T-cell (primary cell): ENCODE measurements around the gene PSMC5. TPM values are rescaled to one million over a fixed set of nuclear protein-coding genes. Genes with fewer than 3 reads are reported as not detected.
"Not testable (repeated sequence)": the region's sequence is repeated elsewhere in the genome, so short reads cannot be mapped to it uniquely, and the experiment has no call there.

Source experiments
- ATAC-seq, 4 experiments: fragments of 200-7000 bp in 3 of 4; fragments of 150-1000 bp in 1 of 4; cut with Tn5 transposase; replicated peaks in 1 of 4; 1 replicate in 3 of 4; 2 replicates in 1 of 4; pipeline ENCODE4 v1.10.0; 2021; ENCODE audit warnings: moderate library complexity in 3 of 4, mild to moderate bottlenecking in 2 of 4, moderate number of reproducible peaks in 1 of 4
- CTCF ChIA-PET, 2 donors: fragments of 300-600 bp; sonication (Branson Sonifier 250); formaldehyde crosslinking; loops; one replicate each; lab custom pipeline; 2022; ENCODE audit warnings: antibody characterized with exemption in 2 of 2; lab: Charles Lee
- POLR2A ChIA-PET, 2 donors: fragments of 300-600 bp; sonication (Branson Sonifier 250); formaldehyde crosslinking; loops; one replicate each; lab custom pipeline; 2022; ENCODE audit warnings: antibody characterized with exemption in 2 of 2; lab: Charles Lee
- DNase-seq, 35 experiments: peaks; one replicate each; pipeline versions ENCODE4 v3.0.0 to v3.0.0-alpha.2; 2013 to 2023
- H3K27ac ChIP-seq: one replicate; pipeline ENCODE4 v1.5.1; 2013; ENCODE audit warnings: low read length
- H3K27me3 ChIP-seq, 2 experiments: replicated peaks in 1 of 2; 1 replicate in 1 of 2; 2 replicates in 1 of 2; pipeline versions ENCODE4 v1.6.1 to v1.7.0; 2013; ENCODE audit warnings: low read length in 1 of 2, mixed read lengths in 1 of 2; ENCODE audit not compliant: control insufficient read depth in 2 of 2, insufficient read depth in 2 of 2; ENCODE audit errors: extremely low read depth in 1 of 2
- H3K36me3 ChIP-seq, 2 donors: 1 replicate in 1 of 2; 2 replicates in 1 of 2; pipeline versions ENCODE4 v1.6.1 to v1.7.0; 2013; ENCODE audit warnings: low read length in 1 of 2; ENCODE audit not compliant: control insufficient read depth in 2 of 2, insufficient read depth in 1 of 2; ENCODE audit errors: extremely low read depth in 1 of 2
- H3K4me1 ChIP-seq, 2 experiments: 1 replicate in 1 of 2; 2 replicates in 1 of 2; pipeline versions ENCODE4 v1.6.1 to v1.7.0; 2013; ENCODE audit warnings: low read length in 2 of 2, mixed read lengths in 1 of 2; ENCODE audit not compliant: insufficient read depth in 2 of 2, control insufficient read depth in 1 of 2; ENCODE audit errors: extremely low read depth in 1 of 2
- H3K4me3 ChIP-seq, 2 donors: 1 replicate in 1 of 2; 2 replicates in 1 of 2; pipeline versions ENCODE4 v1.5.1 to v1.7.0; 2013; ENCODE audit warnings: mild to moderate bottlenecking in 2 of 2, low read length in 1 of 2, moderate library complexity in 1 of 2; ENCODE audit not compliant: control insufficient read depth in 1 of 2; ENCODE audit errors: extremely low read depth in 1 of 2
- H3K9me3 ChIP-seq: 2 replicates; pipeline ENCODE4 v1.7.0; 2013
- H3K27ac Mint-ChIP-seq, 2 donors: one replicate each; pipeline ENCODE4 v1.8.0; 2020 to 2021; ENCODE audit warnings: mild to moderate bottlenecking in 2 of 2, mixed read lengths in 2 of 2
- H3K27me3 Mint-ChIP-seq, 2 donors: one replicate each; pipeline ENCODE4 v1.8.0; 2021 to 2022; ENCODE audit warnings: mixed read lengths in 2 of 2
- H3K36me3 Mint-ChIP-seq: one replicate; pipeline ENCODE4 v1.8.0; 2021; ENCODE audit warnings: mixed read lengths
- H3K4me1 Mint-ChIP-seq, 3 donors: one replicate each; pipeline ENCODE4 v1.8.0; 2020 to 2022; ENCODE audit warnings: mixed read lengths in 3 of 3, mild to moderate bottlenecking in 1 of 3
- H3K4me3 Mint-ChIP-seq, 3 donors: one replicate each; pipeline ENCODE4 v1.8.0; 2020 to 2022; ENCODE audit warnings: mild to moderate bottlenecking in 3 of 3, mixed read lengths in 3 of 3, moderate library complexity in 3 of 3
- H3K9me3 Mint-ChIP-seq, 3 donors: one replicate each; pipeline ENCODE4 v1.8.0; 2020 to 2022; ENCODE audit warnings: mixed read lengths in 3 of 3
- WGBS: methylation state at CpG from one replicate; pipeline ENCODE4 v1.1.5; 2013; ENCODE audit warnings: missing lambda C conversion rate; ENCODE audit not compliant: insufficient coverage; 5-methylcytosine and 5-hydroxymethylcytosine counted together
- total RNA-seq, 35 experiments: library from RNA in 6 of 35; stranded (reverse) in 6 of 35; fragments of 120-200 nt in 1 of 35; gene quantifications; one replicate each; pipeline versions ENCODE4 v1.2.1 to v1.2.4 and lab custom pipeline; 2013 to 2026

PSMC5 gene
- total RNA-seq, 5 donors from 2014 or later (not counting 1 experiment from before 2014, with no cell fraction given) = 83.9 to 114 (median 107) TPM

DNA sequence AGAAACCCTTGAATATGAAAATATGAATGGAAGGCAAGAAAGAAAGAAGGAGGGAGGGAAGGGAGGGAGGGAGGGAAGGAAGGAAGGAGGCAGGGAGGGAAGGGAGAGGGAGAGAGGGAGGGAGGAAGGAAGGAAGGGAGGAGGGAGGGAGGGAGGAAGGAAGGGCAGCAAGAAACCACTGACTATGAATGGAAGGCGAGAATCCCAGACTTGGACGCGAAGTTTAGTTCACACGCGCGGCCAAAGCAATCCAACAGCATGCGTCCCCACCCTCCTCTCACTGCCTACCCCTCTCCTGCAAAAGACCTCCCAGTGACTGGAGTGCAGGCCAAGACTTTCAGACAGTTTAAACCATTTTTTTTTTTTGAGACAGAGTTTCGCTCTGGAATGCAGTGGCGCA, 23.2 kb downstream of the PSMC5 start:
- Mint-ChIP-seq H3K27ac (peak overlapping the region in 1 of 2 donors; percentile 28), H3K27me3 (no peaks in the 10 kb centered on the region), H3K36me3 (no peaks in the 10 kb centered on the region), H3K4me1 (peaks cover 15 to 16% (median 16%) of the 10 kb centered on the region in 3 donors), H3K4me3 (no peak overlapping the region), H3K9me3 (no peaks in the 10 kb centered on the region)
- no peaks in the 10 kb centered on the region for H3K36me3 ChIP-seq
- no peaks in the 10 kb centered on the region for H3K27me3 ChIP-seq
- H3K9me3 ChIP-seq = no peaks in the 10 kb centered on the region
- peaks cover 0 to 21% of the 10 kb centered on the region in 2 experiments for H3K4me1 ChIP-seq
- ATAC-seq (no peak), DNase-seq (no peak)
- ChIA-PET POLR2A (no interaction called here), CTCF (interaction anchor here in 1 of 2 donors (0.6 kb wide), 1 partner anchor 283 kb away, joined by 4 read pairs; no protein-coding TSS in a partner anchor)
- H3K4me3 ChIP-seq = no peak overlapping the region
- WGBS = 98% methylated on average over 6 of the region's 9 CpGs
- no peak overlapping the region for H3K27ac ChIP-seq

DNA sequence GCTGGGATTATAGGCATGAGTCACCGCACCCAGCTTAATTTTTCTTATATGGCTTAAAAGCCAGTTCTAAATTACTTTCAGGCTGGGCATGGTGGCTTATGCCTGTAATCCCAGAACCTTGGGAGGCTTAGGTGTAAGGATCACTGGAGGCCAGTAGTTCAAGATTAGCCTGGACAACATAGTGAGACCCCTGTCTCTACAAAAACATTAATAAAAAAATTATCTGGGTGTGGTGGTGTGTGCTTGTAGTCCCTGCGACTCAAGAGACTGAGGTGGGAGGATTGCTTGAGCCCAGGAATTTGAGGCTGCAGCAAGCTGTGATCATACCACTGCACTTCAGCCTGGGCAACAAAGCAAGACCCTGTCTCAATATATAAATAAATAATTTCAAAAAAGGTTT, 26.0 kb downstream of the PSMC5 start:
- Histone ChIP-seq H3K4me3 (no peak overlapping the region), H3K27ac (no peak overlapping the region), H3K27me3 (no peaks in the 10 kb centered on the region), H3K9me3 (no peaks in the 10 kb centered on the region), H3K36me3 (no peaks in the 10 kb centered on the region), H3K4me1 (peaks cover 0 to 14% of the 10 kb centered on the region in 2 experiments)
- H3K36me3 Mint-ChIP-seq = no peaks in the 10 kb centered on the region
- no peaks in the 10 kb centered on the region for H3K9me3 Mint-ChIP-seq
- DNase-seq (no peak), ATAC-seq (no peak)
- ChIA-PET POLR2A (no interaction called here), CTCF (interaction anchor here in 1 of 2 donors (0.5 to 1.0 kb wide), 2 partner anchors 13 to 306 kb away, joined by 3 read pairs; no protein-coding TSS in a partner anchor)
- H3K4me3 Mint-ChIP-seq = no peak overlapping the region
- H3K27me3 Mint-ChIP-seq = no peaks in the 10 kb centered on the region
- peaks cover 8 to 9% (median 9%) of the 10 kb centered on the region in 3 donors for H3K4me1 Mint-ChIP-seq
- WGBS = no CpG with 5 or more reads among the region's 2 CpGs
- H3K27ac Mint-ChIP-seq = no peak overlapping the region

DNA sequence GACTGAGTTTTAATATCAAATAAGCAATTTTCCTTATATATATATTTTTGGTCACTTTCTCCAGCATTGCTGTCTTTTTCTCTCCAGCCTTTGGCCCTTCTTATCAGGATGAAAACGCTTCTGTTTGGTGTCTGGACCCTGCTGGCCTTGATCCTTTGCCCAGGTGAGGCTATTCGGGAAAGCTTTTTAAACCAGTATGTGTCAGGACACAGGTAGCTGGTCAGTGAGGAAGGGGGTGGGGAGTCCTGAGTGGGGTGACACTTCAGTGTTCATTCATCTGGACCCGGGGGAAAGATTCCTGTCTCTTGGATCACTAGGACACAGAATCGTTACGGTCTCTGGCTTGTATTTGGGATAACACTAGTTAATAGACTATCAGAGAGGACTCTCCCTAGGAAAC, 27.5 kb downstream of the PSMC5 start:
- H3K27me3 Mint-ChIP-seq = no peaks in the 10 kb centered on the region
- H3K4me3 Mint-ChIP-seq = no peak overlapping the region
- Histone ChIP-seq H3K4me3 (no peak overlapping the region), H3K4me1 (no peaks in the 10 kb centered on the region), H3K9me3 (no peaks in the 10 kb centered on the region), H3K27me3 (no peaks in the 10 kb centered on the region), H3K27ac (no peak overlapping the region), H3K36me3 (no peaks in the 10 kb centered on the region)
- 93% methylated on average over 2 of the region's 5 CpGs for WGBS
- H3K4me1 Mint-ChIP-seq = peaks cover 0 to 1% (median 0%) of the 10 kb centered on the region in 3 donors
- no peaks in the 10 kb centered on the region for H3K36me3 Mint-ChIP-seq
- ATAC-seq = no peak
- no peak for DNase-seq
- H3K9me3 Mint-ChIP-seq = no peaks in the 10 kb centered on the region
- no peak overlapping the region for H3K27ac Mint-ChIP-seq
- ChIA-PET POLR2A (no interaction called here), CTCF (no interaction called here)

DNA sequence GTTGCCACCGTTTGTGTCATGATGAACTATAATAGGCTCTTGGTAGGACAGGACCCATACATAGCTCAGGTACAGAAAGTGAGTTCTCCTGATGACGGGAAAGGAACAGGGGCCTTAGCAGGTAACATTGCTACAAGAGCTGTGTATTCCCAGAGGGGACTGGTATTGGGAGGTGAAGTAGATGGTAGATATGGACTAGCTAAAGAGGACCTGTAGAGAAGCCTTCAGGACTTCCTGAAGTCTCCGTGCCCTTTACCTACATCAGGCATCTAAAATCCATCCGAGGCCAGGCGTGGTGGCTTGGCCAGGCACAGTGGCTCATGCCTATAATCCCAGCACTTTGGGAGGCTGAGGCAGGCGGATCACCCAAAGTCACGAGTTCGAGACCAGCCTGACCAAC, 28.0 kb downstream of the PSMC5 start:
- WGBS = 89% methylated on average over 8 of the region's 8 CpGs
- Mint-ChIP-seq H3K9me3 (no peaks in the 10 kb centered on the region), H3K27me3 (no peaks in the 10 kb centered on the region), H3K4me1 (peaks cover 0 to 1% (median 0%) of the 10 kb centered on the region in 3 donors), H3K36me3 (no peaks in the 10 kb centered on the region), H3K27ac (no peak overlapping the region), H3K4me3 (no peak overlapping the region)
- DNase-seq (no peak), ATAC-seq (no peak)
- CTCF ChIA-PET = no interaction called here
- Histone ChIP-seq H3K27ac (no peak overlapping the region), H3K27me3 (no peaks in the 10 kb centered on the region), H3K4me1 (no peaks in the 10 kb centered on the region), H3K4me3 (no peak overlapping the region), H3K36me3 (no peaks in the 10 kb centered on the region), H3K9me3 (no peaks in the 10 kb centered on the region)
- POLR2A ChIA-PET = no interaction called here

DNA sequence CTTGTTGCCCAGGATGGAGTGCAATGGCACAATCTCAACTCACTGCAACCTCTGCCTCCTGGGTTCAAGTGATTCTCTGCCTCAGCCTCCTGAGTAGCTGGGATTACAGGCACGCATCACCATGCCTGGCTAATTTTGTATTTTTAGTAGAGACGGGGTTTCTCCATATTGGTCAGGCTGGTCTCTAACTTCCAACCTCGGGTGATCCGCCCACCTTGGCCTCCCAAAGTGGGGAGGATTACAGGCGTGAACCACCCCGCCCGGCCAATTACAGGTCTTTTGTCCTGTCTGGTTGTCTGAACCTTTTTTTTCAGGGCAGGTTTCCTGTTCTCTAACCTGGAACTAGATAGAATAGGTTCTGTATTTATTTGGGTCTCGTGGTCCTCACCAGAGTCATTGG, 29.2 kb downstream of the PSMC5 start:
- H3K4me3 ChIP-seq, H3K27ac ChIP-seq, H3K27ac Mint-ChIP-seq, H3K4me3 Mint-ChIP-seq, H3K36me3 ChIP-seq, H3K9me3 Mint-ChIP-seq, DNase-seq, H3K27me3 ChIP-seq, ATAC-seq, H3K4me1 Mint-ChIP-seq, H3K36me3 Mint-ChIP-seq, H3K9me3 ChIP-seq, H3K27me3 Mint-ChIP-seq, H3K4me1 ChIP-seq, POLR2A ChIA-PET: not testable (repeated sequence)
- WGBS = 81% methylated on average over 5 of the region's 8 CpGs
- CTCF ChIA-PET = interaction anchor here in 1 of 2 donors (0.7 kb wide), 1 partner anchor 47 kb away, joined by 7 read pairs; no protein-coding TSS in a partner anchor

DNA sequence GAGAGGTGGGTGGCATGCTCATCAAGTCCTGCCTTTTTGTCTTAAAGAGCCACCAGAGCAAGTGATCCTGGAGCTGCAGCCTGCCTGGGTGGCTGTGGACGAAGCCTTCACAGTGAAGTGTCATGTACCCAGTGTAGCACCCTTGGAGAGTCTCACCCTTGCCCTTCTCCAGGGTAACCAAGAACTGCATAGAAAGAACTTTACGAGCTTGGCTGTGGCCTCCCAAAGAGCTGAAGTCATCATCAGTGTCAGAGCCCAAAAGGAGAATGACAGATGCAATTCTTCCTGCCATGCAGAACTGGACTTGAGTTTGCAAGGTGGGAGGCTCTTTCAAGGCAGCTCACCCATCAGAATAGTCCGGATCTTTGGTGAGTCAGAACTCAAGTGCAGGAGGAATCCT, 32.0 kb downstream of the PSMC5 start:
- H3K36me3 Mint-ChIP-seq = no peaks in the 10 kb centered on the region
- no peak for ATAC-seq

More for the DNA sequence above, 32.0 kb downstream of the PSMC5 start:
- H3K27me3 Mint-ChIP-seq = peaks cover 0 to 3% of the 10 kb centered on the region in 2 donors
- Histone ChIP-seq H3K36me3 (no peaks in the 10 kb centered on the region), H3K27me3 (no peaks in the 10 kb centered on the region), H3K4me1 (no peaks in the 10 kb centered on the region), H3K27ac (no peak overlapping the region), H3K4me3 (no peak overlapping the region), H3K9me3 (no peaks in the 10 kb centered on the region)
- no peaks in the 10 kb centered on the region for H3K4me1 Mint-ChIP-seq
- no peaks in the 10 kb centered on the region for H3K9me3 Mint-ChIP-seq
- ChIA-PET CTCF (interaction anchor here in 1 of 2 donors (0.5 to 0.6 kb wide), 2 partner anchors 884 to 1216 kb away, joined by 3 read pairs; no protein-coding TSS in a partner anchor), POLR2A (interaction anchor here in 1 of 2 donors (0.6 kb wide), 1 partner anchor 24 kb away, joined by 6 read pairs; no protein-coding TSS in a partner anchor)
- 92% methylated on average over 2 of the region's 3 CpGs for WGBS
- H3K4me3 Mint-ChIP-seq = no peak overlapping the region
- DNase-seq = no peak
- H3K27ac Mint-ChIP-seq = no peak overlapping the region
